GM12892 (cell line): ENCODE measurements around the gene DCTN4.

Experiments
- POLR2A ChIP-seq: IDR thresholded peaks from 2 replicates; pipeline ENCODE4 v1.6.1; 2011; ENCODE audit warnings: low read depth, low read length, control low read depth
- POLR2AphosphoS5 ChIP-seq: IDR thresholded peaks from 2 replicates; pipeline ENCODE4 v1.6.1; 2011; ENCODE audit warnings: low read depth, low read length, control low read depth
- TAF1 ChIP-seq: IDR thresholded peaks from 2 replicates; pipeline ENCODE4 v1.6.1; 2011; ENCODE audit warnings: low read depth, mild to moderate bottlenecking, control low read depth, low read length, borderline replicate concordance

DNA sequence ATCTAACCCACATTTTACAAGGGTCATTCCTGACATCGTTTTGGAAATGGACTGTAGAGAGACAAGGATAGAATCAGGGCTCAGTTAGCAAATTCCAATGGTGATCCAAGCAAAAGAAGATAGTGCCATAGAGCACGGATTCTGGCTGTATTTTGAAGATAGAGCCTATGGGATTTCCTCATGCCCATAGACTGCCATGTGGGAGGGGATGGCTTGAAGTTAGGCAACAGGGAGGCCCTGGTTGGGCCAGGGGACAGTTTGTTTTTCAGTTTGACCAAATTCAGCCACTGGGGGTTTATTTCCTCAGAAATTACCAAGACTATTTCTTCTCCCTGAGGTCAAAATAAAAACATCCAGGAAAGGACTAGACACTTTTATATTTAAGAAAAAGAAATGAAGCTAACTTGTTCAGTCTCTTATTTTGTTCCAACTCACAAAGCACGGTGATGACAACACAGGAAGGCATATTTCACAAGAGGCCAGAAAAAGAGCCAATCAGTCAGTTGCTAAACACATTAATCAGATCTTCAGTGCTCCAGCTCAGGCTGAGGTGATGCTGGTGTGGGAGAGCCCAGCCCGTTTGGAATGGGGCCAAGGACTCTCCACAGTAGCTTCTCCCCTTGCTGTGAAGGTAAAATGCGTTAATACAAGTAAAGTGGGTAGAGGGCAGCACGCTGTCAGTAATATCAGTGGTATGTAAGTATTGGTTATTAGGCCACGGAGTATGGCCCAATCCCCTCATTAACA lies 4.4 kb upstream of the DCTN4 start:
- TF ChIP-seq POLR2A (no peak), TAF1 (no peak), POLR2AphosphoS5 (no peak)
